Right lobe of liver (tissue), 6 donors: Measurements from ENCODE around the gene OSM. TPM values are rescaled to one million over a fixed set of nuclear protein-coding genes. Genes with fewer than 3 reads are reported as not detected.

ENCODE experiments used
- ATAC-seq, 4 donors: fragments of 200-7000 bp; cut with Tn5 transposase; one replicate each; pipeline ENCODE4 v1.9.1; 2020; ENCODE audit warnings: mild to moderate bottlenecking in 4 of 4, moderate library complexity in 4 of 4
- DNase-seq, 3 donors: peaks; one replicate each; pipeline ENCODE4 v3.0.0-alpha.2; 2020
- H3K27ac ChIP-seq, 3 donors: fragments of 200-600 bp; one replicate each; pipeline ENCODE4 v1.8.0; 2022
- H3K27me3 ChIP-seq, 2 donors: fragments of 200-600 bp; one replicate each; pipeline ENCODE4 v1.8.0; 2022
- H3K36me3 ChIP-seq, 4 donors: fragments of 200-600 bp; sonication (generic) in 1 of 4; one replicate each; pipeline versions ENCODE4 v1.5.1 to v1.8.0; 2017 to 2022; ENCODE audit warnings: control low read depth in 1 of 4
- H3K4me1 ChIP-seq, 4 donors: fragments of 200-600 bp; sonication (generic) in 1 of 4; one replicate each; pipeline versions ENCODE4 v1.5.1 to v1.8.0; 2017 to 2022; ENCODE audit warnings: control low read depth in 1 of 4
- H3K4me3 ChIP-seq, 3 donors: fragments of 200-600 bp; one replicate each; pipeline ENCODE4 v1.8.0; 2022
- H3K9me3 ChIP-seq, 4 donors: fragments of 200-600 bp; sonication (generic) in 1 of 4; one replicate each; pipeline versions ENCODE4 v1.5.1 to v1.8.0; 2017 to 2022; ENCODE audit warnings: control low read depth in 1 of 4
- CTCF ChIP-seq, 4 donors: fragments of 200-600 bp in 3 of 4; fragments of 450-650 bp in 1 of 4; IDR thresholded peaks; one replicate each; pipeline versions ENCODE4 v1.5.1 to v1.8.0; 2016 to 2022; ENCODE audit warnings: antibody characterized with exemption in 4 of 4, mild to moderate bottlenecking in 2 of 4
- POLR2A ChIP-seq: fragments of 450-650 bp; IDR thresholded peaks from one replicate; pipeline ENCODE4 v1.6.1; 2017; ENCODE audit warnings: antibody characterized with exemption, mild to moderate bottlenecking
- WGBS: methylation state at CpG from one replicate; pipeline ENCODE4 v1.1.6; 2018; ENCODE audit warnings: low coverage, low lambda C conversion rate; ENCODE audit not compliant: insufficient coverage; ENCODE audit errors: missing lambda C conversion rate; 5-methylcytosine and 5-hydroxymethylcytosine counted together
- intact Hi-C, 2 donors: fragments of 100-400 bp; cut with DNase I; formaldehyde crosslinking; loops; one replicate each; pipeline versions ENCODE4 v1.11.2 to v1.14.1; 2022
- total RNA-seq, 6 experiments: library from RNA; depleted of rRNA in 2 of 6; stranded (reverse); fragments of >200 nt in 2 of 6; fragmentation: NEBNext Ultra II Directional in 3 of 6; extraction: Animal tissue kit (Norgen Biotek cat#: 25700) in 3 of 6; gene quantifications; one replicate each; pipeline versions ENCODE4 v1.1.0 to v1.2.4, GENCODE V29; 2016 to 2023
- donor health status: DM: no; HTN: yes; CAD: no.
- donor health status: DM: no; HTN: no; CAD: no.
- donor health status: DM: no; HTN: no; CAD: no.
- donor health status: DM: no; HTN: yes; CAD: no.
- donor health status: DM: no; HTN: yes; CAD: no.

OSM gene
- total RNA-seq, 6 experiments from 2014 or later, result 0.10 to 0.75 (median 0.19) TPM; not detected in 2

DNA sequence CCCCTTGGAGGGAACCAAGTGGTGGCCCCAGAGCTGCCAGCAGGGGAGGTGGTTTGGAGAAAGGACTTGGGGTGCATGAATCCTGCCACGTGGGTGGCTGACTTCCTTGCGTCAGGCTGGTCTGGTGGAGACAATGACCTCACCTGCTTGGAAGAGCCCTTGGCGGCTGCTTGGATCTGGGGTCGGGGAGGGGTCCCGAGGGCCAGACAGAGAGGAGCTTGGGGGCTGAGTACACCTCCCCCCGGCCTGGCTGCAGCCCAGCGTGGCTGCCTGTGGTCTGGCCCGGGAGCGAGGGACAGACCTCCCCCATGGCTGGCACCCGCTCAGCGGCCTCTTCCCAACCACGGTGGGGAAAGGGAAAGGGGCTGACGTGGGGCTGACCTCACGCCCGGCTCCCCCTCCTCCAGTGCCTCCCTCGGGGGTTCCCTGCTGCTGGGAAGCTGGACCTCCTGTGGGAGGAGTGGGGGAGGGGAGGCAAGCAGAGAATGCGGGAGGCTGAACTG is 33.9 kb downstream of the OSM start:
- DNase-seq (no peak), ATAC-seq (no peak)
- WGBS, result 26% methylated on average over 3 of the region's 17 CpGs
- Histone ChIP-seq H3K4me1 (no peaks in the 10 kb centered on the region), H3K27ac (no peak overlapping the region), H3K9me3 (no peaks in the 10 kb centered on the region), H3K27me3 (no peaks in the 10 kb centered on the region), H3K36me3 (no peaks in the 10 kb centered on the region), H3K4me3 (no peak overlapping the region)
- intact Hi-C loops, result no loop called here
- no peak for TF ChIP-seq POLR2A
- no peak for TF ChIP-seq CTCF (IDR thresholded peaks at IDR 0.05)

GRCh38 chr22:30230787-30231461 is 35.7 kb downstream of the OSM start:
- no peak for TF ChIP-seq CTCF (IDR thresholded peaks at IDR 0.05)
- TF ChIP-seq POLR2A, result no peak
- DNase-seq (no peak), ATAC-seq (no peak)
- Histone ChIP-seq H3K4me3 (no peak overlapping the region), H3K27ac (no peak overlapping the region), H3K4me1 (no peaks in the 10 kb centered on the region), H3K9me3 (no peaks in the 10 kb centered on the region), H3K27me3 (no peaks in the 10 kb centered on the region), H3K36me3 (no peaks in the 10 kb centered on the region)
- intact Hi-C loops, result no loop called here
- WGBS, result 61% methylated on average over 6 of the region's 9 CpGs

- no peaks in the 10 kb centered on the region for H3K4me1 ChIP-seq
- no peaks in the 10 kb centered on the region for H3K27me3 ChIP-seq
- H3K36me3 ChIP-seq, result no peaks in the 10 kb centered on the region
- intact Hi-C loops, result no loop called here
- no peak for ATAC-seq
- H3K9me3 ChIP-seq, result no peaks in the 10 kb centered on the region
- no peak overlapping the region for H3K27ac ChIP-seq
- 63% methylated on average over 3 of the region's 3 CpGs for WGBS
- no peak overlapping the region for H3K4me3 ChIP-seq
- no peak for TF ChIP-seq POLR2A
- TF ChIP-seq CTCF (IDR thresholded peaks at IDR 0.05), result no peak
- DNase-seq, result no peak
Observed at GRCh38 chr22:30230330-30230729, 36.3 kb downstream of the OSM start.

DNA sequence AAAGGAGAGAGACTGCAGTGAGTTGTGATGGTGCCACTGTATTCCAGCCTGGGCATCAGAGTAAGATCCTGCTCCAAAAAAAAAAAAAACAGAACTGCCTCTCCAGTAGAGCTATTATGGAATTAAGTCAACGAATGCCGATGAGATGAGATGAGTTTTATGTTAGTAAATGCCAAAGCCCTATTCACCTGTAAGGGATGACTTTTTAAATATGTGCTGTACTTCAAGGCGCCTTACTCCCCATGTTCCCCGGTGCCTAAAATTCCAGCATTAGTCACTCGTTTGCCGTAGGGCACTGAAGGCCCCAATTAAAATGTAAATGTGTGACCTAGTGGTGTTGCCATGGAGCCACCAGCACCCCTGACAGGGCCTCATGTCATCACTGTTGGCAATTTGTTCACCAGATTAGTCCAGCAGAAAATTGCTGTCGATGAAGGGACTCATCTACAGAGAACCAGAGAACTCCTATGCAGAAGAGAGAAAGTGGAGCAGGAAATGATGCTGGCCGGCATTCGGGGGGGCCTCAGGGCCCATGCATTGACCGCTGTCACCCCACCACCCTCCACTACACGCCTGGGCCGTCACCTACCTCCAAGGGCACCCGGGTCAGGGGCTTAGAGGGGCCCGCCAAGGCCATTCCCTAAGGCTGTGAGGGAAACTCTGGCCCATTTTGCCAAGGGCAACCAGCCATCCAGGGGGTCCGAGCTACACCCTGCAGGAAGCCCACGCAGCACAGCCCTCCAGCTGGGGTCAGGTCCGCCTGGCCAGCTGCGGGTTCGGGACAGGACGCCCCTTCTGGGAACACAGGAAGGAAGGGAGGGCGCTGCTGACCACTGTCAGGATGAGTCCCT is 37.9 kb downstream of the OSM start:
- ATAC-seq, result peak in 1 of 4 donors; percentile 13

More for the DNA sequence above, 37.9 kb downstream of the OSM start:
- H3K9me3 ChIP-seq, result no peaks in the 10 kb centered on the region
- TF ChIP-seq POLR2A, result no peak
- TF ChIP-seq CTCF (IDR thresholded peaks at IDR 0.05), result no peak
- WGBS, result 57% methylated on average over 10 of the region's 21 CpGs
- DNase-seq, result no peak
- H3K4me1 ChIP-seq, result no peaks in the 10 kb centered on the region
- no peaks in the 10 kb centered on the region for H3K27me3 ChIP-seq
- no peak overlapping the region for H3K4me3 ChIP-seq
- intact Hi-C loops, result no loop called here
- no peak overlapping the region for H3K27ac ChIP-seq
- no peaks in the 10 kb centered on the region for H3K36me3 ChIP-seq
